HG02571 (cell line): ENCODE measurements around the gene C16orf89.
A peak's percentile ranks its signal among the peaks of the same experiment; 100 is the strongest.

Experiments
- ATAC-seq: cut with Tn5 transposase; IDR thresholded peaks from one replicate; pipeline ENCODE4 v1.9.1; 2021; ENCODE audit warnings: mild to moderate bottlenecking, moderate library complexity; ENCODE audit not compliant: unreplicated experiment

C16orf89 gene

GRCh38 chr16:5033256-5034166, 32.2 kb downstream of the C16orf89 start, which contains the start of gene NAGPA:
NAGPA (minus strand) TSS chr16:5033935; CDS start chr16:5033914, 21 bp downstream.
- ATAC-seq, result peak; percentile 68

DNA sequence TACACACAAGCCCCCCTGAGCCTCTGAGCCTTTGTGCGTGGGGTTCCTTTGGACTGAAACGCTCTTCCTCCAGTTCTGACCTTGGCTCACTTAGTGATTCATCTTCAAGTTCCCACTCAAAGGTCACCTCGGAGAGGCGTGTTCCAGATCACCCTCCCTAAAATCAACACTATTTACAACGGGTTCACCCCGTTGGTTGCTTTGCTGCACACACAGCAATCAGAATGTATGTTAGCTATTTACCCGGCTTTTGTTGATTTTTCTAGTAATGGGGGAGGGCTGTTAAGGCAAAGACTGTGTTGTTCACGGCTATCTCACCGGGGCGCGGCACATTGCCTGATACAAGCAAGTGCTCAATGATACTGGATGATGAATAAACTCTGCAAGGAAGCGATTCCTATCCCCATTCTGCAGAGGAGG, 33.0 kb downstream of the C16orf89 start:
- ATAC-seq, result no peak

DNA sequence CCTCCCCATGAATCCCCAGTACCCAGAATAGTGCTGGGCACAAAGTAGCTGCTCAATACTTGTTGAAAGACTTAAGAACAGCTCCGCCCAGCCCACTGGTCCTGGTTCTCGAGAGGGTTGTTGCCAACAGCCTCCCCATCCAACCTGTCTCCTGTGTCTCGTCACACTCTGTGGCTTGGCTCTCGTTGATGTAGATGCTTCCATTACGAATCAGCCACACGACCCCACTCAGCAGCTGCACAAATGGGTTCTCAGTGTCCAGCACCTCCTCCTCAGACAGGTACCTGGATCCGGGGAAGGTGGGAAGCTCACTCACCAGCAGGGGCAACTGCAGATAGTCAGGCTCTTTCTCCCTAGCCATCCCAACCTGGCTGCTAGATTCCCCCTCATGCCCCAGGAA, 34.2 kb downstream of the C16orf89 start:
- ATAC-seq, result no peak

DNA sequence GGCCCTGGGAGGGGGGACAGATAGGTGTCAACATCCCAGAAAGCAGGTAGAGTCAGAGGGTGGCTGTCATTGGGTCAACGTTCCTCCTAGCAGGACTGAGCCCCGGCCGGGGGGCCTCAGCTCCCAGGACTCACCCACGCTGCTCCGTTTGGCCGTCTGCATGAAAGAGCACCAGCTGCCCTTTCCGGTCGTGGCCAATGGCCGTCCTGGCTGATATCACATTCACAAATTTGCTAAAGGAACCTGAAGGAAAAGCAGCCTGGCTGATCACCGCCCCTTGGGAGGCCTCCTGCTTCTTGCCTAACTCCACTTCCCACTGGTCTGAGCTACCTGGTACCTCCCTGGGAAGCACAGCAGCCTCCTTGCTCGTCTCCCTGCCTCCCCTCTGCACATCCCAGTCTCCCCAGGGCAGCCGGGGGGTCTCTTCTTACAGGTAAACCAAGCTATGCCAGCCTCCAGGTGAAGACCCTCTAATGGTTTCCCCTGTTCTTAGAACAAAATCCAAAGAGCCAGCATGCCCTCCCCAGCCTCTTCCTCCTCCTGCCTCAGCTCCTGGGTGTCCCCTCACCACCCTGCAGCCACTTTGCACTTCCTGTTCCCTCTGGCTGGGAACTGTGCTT, 35.4 kb downstream of the C16orf89 start:
- no peak for ATAC-seq

DNA sequence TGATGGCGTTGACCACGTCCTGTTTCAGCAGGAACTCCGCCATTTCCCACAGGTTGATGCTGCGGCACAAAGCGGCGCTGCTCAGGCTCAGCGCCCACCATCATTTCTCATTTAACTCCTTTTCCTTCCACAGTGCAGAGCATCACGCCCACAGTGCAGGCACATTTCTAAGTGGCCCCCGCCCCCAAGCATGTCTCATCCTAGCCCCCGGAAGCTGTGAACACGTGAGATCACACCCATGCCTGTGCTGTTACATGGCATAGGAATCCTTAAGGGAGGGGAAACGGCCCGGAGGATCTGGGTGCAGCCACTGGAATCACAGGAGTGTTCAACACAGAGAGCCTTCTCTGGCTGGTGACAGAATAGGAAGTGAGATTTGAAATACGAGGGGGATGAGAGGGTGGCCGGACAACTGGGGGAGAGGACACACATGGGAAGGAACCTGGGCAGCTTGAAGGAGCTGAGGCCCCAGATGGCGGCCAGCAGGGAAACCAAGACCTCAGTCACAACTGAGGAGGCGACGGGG, 36.7 kb downstream of the C16orf89 start:
- ATAC-seq, result no peak

DNA sequence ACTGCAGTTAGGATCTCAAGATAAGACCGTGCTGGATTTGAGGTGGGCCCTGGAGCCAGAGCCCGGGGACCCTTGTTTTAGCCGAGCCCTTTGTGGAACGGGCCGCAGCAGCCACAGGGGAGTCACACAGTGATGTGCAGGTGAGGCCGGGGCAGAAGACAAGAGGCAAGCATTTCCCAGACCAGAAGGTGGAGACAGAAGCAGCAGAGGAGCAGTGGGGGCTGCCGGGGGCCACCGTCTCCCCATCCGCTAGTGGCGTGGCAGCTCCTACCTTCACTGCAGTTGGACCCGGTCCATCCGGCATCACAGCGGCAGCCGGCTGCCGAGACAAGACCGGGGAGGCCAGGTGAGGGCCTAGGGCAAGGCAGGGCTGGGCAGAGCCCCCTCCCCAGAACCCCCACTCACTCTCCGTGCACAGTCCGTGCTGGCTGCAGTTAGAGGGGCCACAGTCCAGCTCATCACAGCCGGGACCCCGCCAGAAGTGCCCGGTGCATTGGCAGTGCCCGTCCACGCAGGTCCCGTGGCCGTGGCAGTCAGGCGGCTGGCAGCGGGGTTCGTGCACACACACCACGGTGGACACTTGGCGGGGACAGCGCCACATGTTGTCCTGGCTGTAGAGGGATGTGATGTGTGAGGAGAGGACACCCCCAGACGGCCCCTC, 38.1 kb downstream of the C16orf89 start:
- no peak for ATAC-seq

DNA sequence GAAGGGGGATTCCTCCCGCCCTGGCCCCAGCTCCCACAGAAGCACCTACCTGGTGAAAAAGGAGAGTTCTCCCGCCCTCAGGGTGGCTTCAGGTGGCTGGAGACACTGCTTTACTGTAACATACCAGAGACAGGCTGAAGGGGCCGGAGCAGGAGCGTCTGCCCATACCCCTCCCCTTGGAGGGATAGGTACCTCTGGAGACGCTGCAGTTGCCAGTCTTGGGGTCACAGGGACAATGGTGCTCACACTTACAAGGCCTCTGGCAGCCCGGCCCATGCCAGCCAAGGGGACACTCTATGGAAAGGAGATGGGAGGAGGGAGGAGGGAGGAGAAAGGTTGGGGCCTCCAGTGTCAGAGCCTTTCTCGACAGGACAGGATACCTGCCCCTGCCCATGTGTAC, 38.7 kb downstream of the C16orf89 start:
- ATAC-seq, result no peak

DNA sequence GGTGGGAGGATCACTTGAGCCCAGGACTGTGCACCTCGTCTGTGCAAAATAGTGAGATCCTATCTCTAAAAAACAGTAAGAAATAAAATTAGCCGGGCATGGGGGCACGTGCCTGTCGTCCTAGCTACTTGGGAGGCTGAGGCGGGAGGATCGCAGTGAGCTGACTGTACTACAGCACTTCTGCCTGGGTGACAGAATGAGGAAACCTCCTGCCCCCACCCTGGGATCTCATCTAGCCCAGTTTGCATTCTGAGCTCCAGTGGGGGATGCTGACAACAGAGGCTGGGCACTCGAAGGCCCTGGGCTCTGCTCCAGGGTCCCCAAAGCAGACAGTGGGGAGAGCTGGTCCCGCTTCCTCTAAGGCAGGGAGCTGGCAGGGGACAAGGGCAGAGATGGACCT, 39.1 kb downstream of the C16orf89 start:
- ATAC-seq, result no peak

- no peak for ATAC-seq
Measured at GRCh38 chr16:5025171-5025632, 40.6 kb downstream of the C16orf89 start.

- no peak for ATAC-seq
Measured at GRCh38 chr16:5024632-5025031, 41.1 kb downstream of the C16orf89 start.

GRCh38 chr16:5022521-5022920, 43.2 kb downstream of the C16orf89 start:
- no peak for ATAC-seq

GRCh38 chr16:5020551-5020950, 45.2 kb downstream of the C16orf89 start:
- no peak for ATAC-seq

DNA sequence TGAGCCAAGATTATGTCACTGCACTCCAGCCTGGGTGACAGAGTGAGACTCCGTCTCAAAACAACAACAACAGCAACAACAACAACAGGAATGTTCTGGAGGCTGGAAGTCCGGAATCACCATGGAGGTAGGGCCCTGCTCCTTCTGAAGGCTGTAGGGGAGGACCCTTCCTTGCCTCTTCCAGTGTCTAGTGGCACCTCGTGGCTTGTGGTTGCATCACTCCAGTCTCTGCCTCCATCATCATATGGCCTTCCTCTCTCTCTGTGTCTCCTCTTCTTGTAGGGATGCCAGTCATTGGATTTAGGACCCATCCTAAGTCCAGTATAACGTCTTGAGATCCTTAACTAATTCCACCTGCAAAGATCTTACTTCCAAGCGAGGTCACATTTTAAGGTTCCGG, 46.0 kb downstream of the C16orf89 start:
- no peak for ATAC-seq

- ATAC-seq, result no peak
Measured at GRCh38 chr16:5018793-5019192, 47.0 kb downstream of the C16orf89 start.

GRCh38 chr16:5017678-5017969, 48.1 kb downstream of the C16orf89 start:
- ATAC-seq, result no peak

- no peak for ATAC-seq
Measured at GRCh38 chr16:5016967-5017677, 48.6 kb downstream of the C16orf89 start.

DNA sequence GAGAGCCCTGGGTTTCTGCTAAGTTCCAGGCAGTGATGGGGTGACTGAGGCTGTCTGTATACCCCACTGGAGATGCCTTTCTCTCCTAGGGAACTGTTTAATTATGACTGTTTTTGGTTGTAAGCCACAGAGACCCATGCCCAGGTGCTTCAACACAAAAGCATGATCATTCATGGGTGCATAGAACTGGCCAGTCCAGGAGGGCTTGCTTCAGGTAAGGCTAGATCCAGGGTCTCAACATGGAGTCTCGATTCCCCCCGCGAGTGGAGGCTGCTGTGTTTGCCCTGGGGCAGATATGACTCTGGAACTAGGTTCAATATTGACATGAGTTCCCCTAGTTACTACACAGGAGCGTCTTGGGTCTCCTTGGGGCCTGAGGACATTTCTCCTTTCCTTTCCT, 49.9 kb downstream of the C16orf89 start:
- no peak for ATAC-seq

DNA sequence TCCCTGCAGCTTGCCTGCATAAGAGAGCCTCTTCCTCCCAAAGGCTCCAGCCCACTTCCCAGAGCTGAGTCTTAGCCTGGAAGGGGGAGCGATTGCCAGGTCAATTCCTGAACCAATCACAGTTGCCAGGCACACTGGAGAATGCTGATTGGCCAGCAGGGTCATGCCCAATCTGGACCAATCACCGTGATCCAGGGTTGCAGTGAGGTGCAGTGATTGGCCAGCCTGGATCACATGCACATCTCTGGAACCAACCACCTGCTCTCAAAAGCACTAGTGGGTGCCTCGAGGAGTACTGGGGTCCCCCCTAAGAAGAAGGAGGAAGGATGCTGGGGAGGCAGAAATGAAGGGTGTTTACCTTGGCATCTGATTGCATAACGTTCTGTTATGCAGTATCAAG, 50.4 kb downstream of the C16orf89 start:
- ATAC-seq, result no peak

GRCh38 chr16:5012887-5013286, 52.9 kb downstream of the C16orf89 start:
- ATAC-seq, result no peak

DNA sequence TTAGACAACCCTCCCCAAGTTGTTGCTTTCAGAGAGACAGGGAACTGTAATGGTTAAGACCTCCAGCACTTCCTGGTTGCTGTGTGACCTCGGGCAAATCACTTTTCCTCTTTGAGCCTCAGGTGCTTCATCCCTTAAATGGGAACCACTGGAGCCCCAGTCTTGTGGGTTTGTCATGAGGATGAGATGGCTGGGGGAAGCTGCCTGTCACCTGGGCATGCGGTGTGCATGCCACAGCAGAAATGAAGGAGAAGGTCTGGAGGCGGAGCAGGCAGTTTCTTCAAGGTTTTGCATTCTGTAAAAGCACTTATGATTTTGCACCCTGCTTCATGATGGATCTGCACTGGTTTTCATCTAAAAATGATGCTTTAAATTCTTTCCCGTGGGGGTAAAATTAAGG, 54.1 kb downstream of the C16orf89 start:
- ATAC-seq, result no peak
